Panc1 (cell line): Measurements from ENCODE around the gene RNF220.

ENCODE experiments used
- CTCF ChIP-seq: fragments of 450-650 bp; IDR thresholded peaks from 2 replicates; pipeline ENCODE4 v1.5.1; 2017; ENCODE audit warnings: mild to moderate bottlenecking
- POLR2AphosphoS5 ChIP-seq: IDR thresholded peaks from 2 replicates; pipeline ENCODE4 v1.6.1; 2012; ENCODE audit warnings: mild to moderate bottlenecking, low read depth, low read length, moderate library complexity
- REST ChIP-seq, 2 experiments: IDR thresholded peaks; 2 replicates each; pipeline ENCODE4 v1.6.1; 2011 to 2012; ENCODE audit warnings: low read depth in 2 of 2, control low read depth in 1 of 2, low read length in 1 of 2, mild to moderate bottlenecking in 1 of 2, moderate library complexity in 1 of 2; ENCODE audit not compliant: insufficient read depth in 1 of 2

GRCh38 chr1:44672254-44672955 is 267.4 kb downstream of the RNF220 start:
- TF ChIP-seq POLR2AphosphoS5 (no peak), CTCF (no peak), REST (IDR thresholded peaks at IDR 0.05; ENCODE audit: insufficient read depth in 1 of 2, low read depth in 2 of 2, low read length in 1 of 2) (no peak)
